Measurements from ENCODE around the gene TMEM26.

GRCh38 chr10:61480208-61480607 is 27.0 kb upstream of the TMEM26 start:
- no peak for TF ChIP-seq POLR2A (conservative IDR thresholded peaks at IDR 0.05)
- no peak for TF ChIP-seq JUND (IDR thresholded peaks at IDR 0.05; ENCODE audit: borderline replicate concordance, low read depth, low read length)
- no peak for TF ChIP-seq JUND (tag; IDR thresholded peaks at IDR 0.05; ENCODE audit: borderline replicate concordance, low read depth, low read length)
- no peak for TF ChIP-seq MAFG (tag; conservative IDR thresholded peaks at IDR 0.05)
